K562 (cell line): Measurements from ENCODE around the gene MICAL2. TPM values are rescaled to one million over a fixed set of nuclear protein-coding genes. Genes with fewer than 3 reads are reported as not detected.

Source experiments
- DDX20 ChIP-seq: fragments of 450-650 bp; IDR thresholded peaks from 2 replicates; pipeline ENCODE4 v1.6.1; 2016; ENCODE audit warnings: missing genetic modification characterization, low read depth, mild to moderate bottlenecking, missing compliant biosample characterization, moderate library complexity
- ERF ChIP-seq: fragments of 450-650 bp; formaldehyde crosslinking; IDR thresholded peaks from 2 replicates; pipeline ENCODE4 v1.4.0; 2020; ENCODE audit warnings: mild to moderate bottlenecking, mixed read lengths
- FOXA3 ChIP-seq, 2 experiments: fragments of 450-650 bp in 1 of 2; sonication (generic) in 1 of 2; formaldehyde crosslinking; IDR thresholded peaks in 1 of 2; conservative IDR thresholded peaks in 1 of 2; 2 replicates each; pipeline versions ENCODE4 v1.4.0 to v1.8.0; 2020 to 2022; ENCODE audit warnings: mild to moderate bottlenecking in 2 of 2, missing genetic modification reagents in 1 of 2
- LEF1 ChIP-seq: fragments of 450-650 bp; IDR thresholded peaks from 2 replicates; pipeline ENCODE4 v1.6.1; 2016; ENCODE audit warnings: mild to moderate bottlenecking
- NCOA1 ChIP-seq: fragments of 450-650 bp; IDR thresholded peaks from 2 replicates; pipeline ENCODE4 v1.6.1; 2016; ENCODE audit warnings: low read depth
- SMARCB1 ChIP-seq: IDR thresholded peaks from 2 replicates; pipeline ENCODE4 v1.6.1; 2011; ENCODE audit warnings: improper control_type of control experiment, low read depth; ENCODE audit not compliant: insufficient read length
- TCF3 ChIP-seq: sonication (generic); formaldehyde crosslinking; IDR thresholded peaks from 2 replicates; pipeline ENCODE4 v1.4.0; 2020; ENCODE audit warnings: mild to moderate bottlenecking, missing genetic modification reagents
- ZNF121 ChIP-seq: sonication (generic); formaldehyde crosslinking; conservative IDR thresholded peaks from 2 replicates; pipeline ENCODE4 v1.8.0; 2022; ENCODE audit warnings: missing genetic modification reagents
- ZNF583 ChIP-seq: fragments of 250-450 bp; sonication (Bioruptor Pico); IDR thresholded peaks from 2 replicates; pipeline ENCODE4 v1.4.0; 2020
- ZNF695 ChIP-seq: fragments of 450-650 bp; formaldehyde crosslinking; IDR thresholded peaks from 2 replicates; pipeline ENCODE4 v1.4.0; 2020; ENCODE audit warnings: mild to moderate bottlenecking, moderate library complexity
- polyA plus RNA-seq, 8 experiments: library from polyadenylated mRNA; depleted of rRNA in 4 of 8; stranded (reverse) in 5 of 8; unstranded in 3 of 8; fragments of >200 nt; fragmentation: Nextera tagmentation in 2 of 8; fragmentation: Illumina TruSeq in 1 of 8; extraction: Ambion mirVana in 2 of 8; extraction: Trizol in 1 of 8; gene quantifications; 2 replicates each; pipeline versions ENCODE4 v1.2.1 to v1.2.3, GENCODE V29; 2011 to 2014; ENCODE audit warnings: inconsistent platforms in 1 of 8, missing spikeins in 1 of 8
- total RNA-seq, 7 experiments: library from RNA; depleted of rRNA in 6 of 7; stranded (reverse); fragments of >200 nt in 6 of 7; fragmentation: Illumina TruSeq in 2 of 7; extraction: Trizol in 2 of 7; gene quantifications; 2 replicates each; pipeline versions ENCODE4 v1.2.1 to v1.2.3, GENCODE V29; 2011 to 2021; ENCODE audit warnings: low replicate concordance in 1 of 7
- TF ChIP-seq, protein P1 (sequence below): fragments of 200-600 bp; sonication (generic); IDR thresholded peaks from one replicate; pipeline ENCODE4 v1.6.1; 2012; ENCODE audit warnings: mild to moderate bottlenecking, low read depth, low read length, inconsistent platforms
- TF ChIP-seq, protein P2 (sequence below): sonication (generic); formaldehyde crosslinking; IDR thresholded peaks from 2 replicates; pipeline ENCODE4 v1.8.0; 2023; ENCODE audit warnings: missing genetic modification reagents, mild to moderate bottlenecking, borderline replicate concordance

Gene MICAL2
- total and polyA plus RNA-seq, 9 of the 15 experiments (the other 6 are each of a cell fraction or from before 2014, with no cell fraction given) = 4.7 to 64.2 (median 33.6) TPM

DNA sequence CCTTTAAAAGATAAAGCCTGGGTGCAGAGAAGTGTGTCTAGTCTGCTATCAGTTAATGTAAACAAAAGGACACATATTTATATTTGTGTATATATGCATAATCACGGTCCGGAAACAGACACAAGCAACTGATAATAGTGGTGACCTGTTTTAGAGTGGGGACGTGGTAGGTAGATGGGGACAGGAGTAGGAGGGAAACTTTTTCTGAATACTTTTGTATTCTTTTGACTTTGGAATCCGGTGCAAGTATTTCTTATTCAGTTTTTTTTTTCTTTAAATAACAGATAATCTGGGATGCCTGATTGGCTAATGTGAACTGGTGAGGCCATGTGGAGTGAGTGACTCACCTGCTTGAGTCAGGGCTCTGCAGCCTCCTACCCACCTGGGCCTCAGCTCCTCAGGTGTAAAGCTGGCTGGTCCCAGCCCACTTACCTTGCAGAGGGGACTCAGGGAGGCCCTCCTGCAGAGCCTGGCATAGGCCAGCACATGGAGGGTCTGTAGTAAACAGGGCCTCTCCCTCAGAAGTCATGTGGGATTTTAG, 15.3 kb downstream of the MICAL2 start (continued):
- TF ChIP-seq, protein P1, sequence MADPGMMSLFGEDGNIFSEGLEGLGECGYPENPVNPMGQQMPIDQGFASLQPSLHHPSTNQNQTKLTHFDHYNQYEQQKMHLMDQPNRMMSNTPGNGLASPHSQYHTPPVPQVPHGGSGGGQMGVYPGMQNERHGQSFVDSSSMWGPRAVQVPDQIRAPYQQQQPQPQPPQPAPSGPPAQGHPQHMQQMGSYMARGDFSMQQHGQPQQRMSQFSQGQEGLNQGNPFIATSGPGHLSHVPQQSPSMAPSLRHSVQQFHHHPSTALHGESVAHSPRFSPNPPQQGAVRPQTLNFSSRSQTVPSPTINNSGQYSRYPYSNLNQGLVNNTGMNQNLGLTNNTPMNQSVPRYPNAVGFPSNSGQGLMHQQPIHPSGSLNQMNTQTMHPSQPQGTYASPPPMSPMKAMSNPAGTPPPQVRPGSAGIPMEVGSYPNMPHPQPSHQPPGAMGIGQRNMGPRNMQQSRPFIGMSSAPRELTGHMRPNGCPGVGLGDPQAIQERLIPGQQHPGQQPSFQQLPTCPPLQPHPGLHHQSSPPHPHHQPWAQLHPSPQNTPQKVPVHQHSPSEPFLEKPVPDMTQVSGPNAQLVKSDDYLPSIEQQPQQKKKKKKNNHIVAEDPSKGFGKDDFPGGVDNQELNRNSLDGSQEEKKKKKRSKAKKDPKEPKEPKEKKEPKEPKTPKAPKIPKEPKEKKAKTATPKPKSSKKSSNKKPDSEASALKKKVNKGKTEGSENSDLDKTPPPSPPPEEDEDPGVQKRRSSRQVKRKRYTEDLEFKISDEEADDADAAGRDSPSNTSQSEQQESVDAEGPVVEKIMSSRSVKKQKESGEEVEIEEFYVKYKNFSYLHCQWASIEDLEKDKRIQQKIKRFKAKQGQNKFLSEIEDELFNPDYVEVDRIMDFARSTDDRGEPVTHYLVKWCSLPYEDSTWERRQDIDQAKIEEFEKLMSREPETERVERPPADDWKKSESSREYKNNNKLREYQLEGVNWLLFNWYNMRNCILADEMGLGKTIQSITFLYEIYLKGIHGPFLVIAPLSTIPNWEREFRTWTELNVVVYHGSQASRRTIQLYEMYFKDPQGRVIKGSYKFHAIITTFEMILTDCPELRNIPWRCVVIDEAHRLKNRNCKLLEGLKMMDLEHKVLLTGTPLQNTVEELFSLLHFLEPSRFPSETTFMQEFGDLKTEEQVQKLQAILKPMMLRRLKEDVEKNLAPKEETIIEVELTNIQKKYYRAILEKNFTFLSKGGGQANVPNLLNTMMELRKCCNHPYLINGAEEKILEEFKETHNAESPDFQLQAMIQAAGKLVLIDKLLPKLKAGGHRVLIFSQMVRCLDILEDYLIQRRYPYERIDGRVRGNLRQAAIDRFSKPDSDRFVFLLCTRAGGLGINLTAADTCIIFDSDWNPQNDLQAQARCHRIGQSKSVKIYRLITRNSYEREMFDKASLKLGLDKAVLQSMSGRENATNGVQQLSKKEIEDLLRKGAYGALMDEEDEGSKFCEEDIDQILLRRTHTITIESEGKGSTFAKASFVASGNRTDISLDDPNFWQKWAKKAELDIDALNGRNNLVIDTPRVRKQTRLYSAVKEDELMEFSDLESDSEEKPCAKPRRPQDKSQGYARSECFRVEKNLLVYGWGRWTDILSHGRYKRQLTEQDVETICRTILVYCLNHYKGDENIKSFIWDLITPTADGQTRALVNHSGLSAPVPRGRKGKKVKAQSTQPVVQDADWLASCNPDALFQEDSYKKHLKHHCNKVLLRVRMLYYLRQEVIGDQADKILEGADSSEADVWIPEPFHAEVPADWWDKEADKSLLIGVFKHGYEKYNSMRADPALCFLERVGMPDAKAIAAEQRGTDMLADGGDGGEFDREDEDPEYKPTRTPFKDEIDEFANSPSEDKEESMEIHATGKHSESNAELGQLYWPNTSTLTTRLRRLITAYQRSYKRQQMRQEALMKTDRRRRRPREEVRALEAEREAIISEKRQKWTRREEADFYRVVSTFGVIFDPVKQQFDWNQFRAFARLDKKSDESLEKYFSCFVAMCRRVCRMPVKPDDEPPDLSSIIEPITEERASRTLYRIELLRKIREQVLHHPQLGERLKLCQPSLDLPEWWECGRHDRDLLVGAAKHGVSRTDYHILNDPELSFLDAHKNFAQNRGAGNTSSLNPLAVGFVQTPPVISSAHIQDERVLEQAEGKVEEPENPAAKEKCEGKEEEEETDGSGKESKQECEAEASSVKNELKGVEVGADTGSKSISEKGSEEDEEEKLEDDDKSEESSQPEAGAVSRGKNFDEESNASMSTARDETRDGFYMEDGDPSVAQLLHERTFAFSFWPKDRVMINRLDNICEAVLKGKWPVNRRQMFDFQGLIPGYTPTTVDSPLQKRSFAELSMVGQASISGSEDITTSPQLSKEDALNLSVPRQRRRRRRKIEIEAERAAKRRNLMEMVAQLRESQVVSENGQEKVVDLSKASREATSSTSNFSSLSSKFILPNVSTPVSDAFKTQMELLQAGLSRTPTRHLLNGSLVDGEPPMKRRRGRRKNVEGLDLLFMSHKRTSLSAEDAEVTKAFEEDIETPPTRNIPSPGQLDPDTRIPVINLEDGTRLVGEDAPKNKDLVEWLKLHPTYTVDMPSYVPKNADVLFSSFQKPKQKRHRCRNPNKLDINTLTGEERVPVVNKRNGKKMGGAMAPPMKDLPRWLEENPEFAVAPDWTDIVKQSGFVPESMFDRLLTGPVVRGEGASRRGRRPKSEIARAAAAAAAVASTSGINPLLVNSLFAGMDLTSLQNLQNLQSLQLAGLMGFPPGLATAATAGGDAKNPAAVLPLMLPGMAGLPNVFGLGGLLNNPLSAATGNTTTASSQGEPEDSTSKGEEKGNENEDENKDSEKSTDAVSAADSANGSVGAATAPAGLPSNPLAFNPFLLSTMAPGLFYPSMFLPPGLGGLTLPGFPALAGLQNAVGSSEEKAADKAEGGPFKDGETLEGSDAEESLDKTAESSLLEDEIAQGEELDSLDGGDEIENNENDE = no peak
- no peak for TF ChIP-seq ZNF583 (CRISPR knock-in tag)
- no peak for TF ChIP-seq ZNF121 (CRISPR knock-in tag)
- TF ChIP-seq TCF3 (CRISPR knock-in tag) = peak; percentile 82
- peak in 1 of 2 experiments; percentile 83; a peak in 2 of 4 replicates for TF ChIP-seq FOXA3 (CRISPR knock-in tag; conservative IDR thresholded peaks at IDR 0.05 in 1 of 2, IDR thresholded peaks at IDR 0.05 in 1 of 2)
- no peak for TF ChIP-seq DDX20 (tag)
- TF ChIP-seq SMARCB1 = no peak
- TF ChIP-seq, protein P2, sequence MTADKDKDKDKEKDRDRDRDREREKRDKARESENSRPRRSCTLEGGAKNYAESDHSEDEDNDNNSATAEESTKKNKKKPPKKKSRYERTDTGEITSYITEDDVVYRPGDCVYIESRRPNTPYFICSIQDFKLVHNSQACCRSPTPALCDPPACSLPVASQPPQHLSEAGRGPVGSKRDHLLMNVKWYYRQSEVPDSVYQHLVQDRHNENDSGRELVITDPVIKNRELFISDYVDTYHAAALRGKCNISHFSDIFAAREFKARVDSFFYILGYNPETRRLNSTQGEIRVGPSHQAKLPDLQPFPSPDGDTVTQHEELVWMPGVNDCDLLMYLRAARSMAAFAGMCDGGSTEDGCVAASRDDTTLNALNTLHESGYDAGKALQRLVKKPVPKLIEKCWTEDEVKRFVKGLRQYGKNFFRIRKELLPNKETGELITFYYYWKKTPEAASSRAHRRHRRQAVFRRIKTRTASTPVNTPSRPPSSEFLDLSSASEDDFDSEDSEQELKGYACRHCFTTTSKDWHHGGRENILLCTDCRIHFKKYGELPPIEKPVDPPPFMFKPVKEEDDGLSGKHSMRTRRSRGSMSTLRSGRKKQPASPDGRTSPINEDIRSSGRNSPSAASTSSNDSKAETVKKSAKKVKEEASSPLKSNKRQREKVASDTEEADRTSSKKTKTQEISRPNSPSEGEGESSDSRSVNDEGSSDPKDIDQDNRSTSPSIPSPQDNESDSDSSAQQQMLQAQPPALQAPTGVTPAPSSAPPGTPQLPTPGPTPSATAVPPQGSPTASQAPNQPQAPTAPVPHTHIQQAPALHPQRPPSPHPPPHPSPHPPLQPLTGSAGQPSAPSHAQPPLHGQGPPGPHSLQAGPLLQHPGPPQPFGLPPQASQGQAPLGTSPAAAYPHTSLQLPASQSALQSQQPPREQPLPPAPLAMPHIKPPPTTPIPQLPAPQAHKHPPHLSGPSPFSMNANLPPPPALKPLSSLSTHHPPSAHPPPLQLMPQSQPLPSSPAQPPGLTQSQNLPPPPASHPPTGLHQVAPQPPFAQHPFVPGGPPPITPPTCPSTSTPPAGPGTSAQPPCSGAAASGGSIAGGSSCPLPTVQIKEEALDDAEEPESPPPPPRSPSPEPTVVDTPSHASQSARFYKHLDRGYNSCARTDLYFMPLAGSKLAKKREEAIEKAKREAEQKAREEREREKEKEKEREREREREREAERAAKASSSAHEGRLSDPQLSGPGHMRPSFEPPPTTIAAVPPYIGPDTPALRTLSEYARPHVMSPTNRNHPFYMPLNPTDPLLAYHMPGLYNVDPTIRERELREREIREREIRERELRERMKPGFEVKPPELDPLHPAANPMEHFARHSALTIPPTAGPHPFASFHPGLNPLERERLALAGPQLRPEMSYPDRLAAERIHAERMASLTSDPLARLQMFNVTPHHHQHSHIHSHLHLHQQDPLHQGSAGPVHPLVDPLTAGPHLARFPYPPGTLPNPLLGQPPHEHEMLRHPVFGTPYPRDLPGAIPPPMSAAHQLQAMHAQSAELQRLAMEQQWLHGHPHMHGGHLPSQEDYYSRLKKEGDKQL (CRISPR knock-in tag) = no peak
- TF ChIP-seq NCOA1 = peak; percentile 38; the same call in 1 of the 2 replicates
- TF ChIP-seq LEF1 = peak; percentile 42; the same call in 1 of the 2 replicates
- TF ChIP-seq ZNF695 (CRISPR knock-in tag) = no peak
- no peak for TF ChIP-seq ERF
